Measurements from ENCODE around the gene SIRT3.
"Not testable (repeated sequence)": the region's sequence is repeated elsewhere in the genome, so short reads cannot be mapped to it uniquely, and the experiment has no call there.

The SIRT3 gene

DNA sequence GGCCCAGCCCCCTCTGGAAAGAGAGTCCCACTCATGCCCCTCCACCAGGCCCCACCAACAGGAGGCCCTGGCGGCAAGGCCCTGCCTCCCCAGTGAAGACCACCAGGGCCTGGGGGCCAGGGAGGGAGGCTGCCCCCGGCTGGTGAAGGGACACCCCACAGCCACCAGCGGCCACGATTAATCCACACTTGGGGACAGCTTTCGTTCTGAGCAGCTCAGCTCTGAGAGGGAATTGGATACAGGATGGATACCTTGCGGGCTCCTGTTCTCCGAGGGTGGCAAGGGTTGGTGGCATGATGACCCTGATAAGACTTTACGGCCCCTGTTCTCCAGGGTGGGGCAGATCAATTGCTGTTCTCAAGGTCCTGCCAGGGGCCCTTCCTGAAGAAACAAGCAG, 35.2 kb upstream of the SIRT3 start:
- no peak for DNase-seq
- no peak overlapping the region for H3K4me2 ChIP-seq (ENCODE audit: low read depth, low read length)
- no peaks in the 10 kb centered on the region for H4K20me1 ChIP-seq (ENCODE audit: insufficient read depth, low read length)
- no peaks in the 10 kb centered on the region for H3K9me2 ChIP-seq (replicated peaks; ENCODE audit: insufficient read depth, low read length)
- peaks cover 12% of the 10 kb centered on the region for H3K4me1 ChIP-seq (ENCODE audit: low read length)
- no peak overlapping the region for H2AFZ ChIP-seq (ENCODE audit: low read length)
- no peaks in the 10 kb centered on the region for H3K27me3 ChIP-seq (replicated peaks; ENCODE audit: insufficient read depth, low read length)
- no peak overlapping the region for H3K27ac ChIP-seq (ENCODE audit: low read length)
- no peak for TF ChIP-seq EZH2phosphoT487 (IDR thresholded peaks at IDR 0.05; ENCODE audit: low read length)
- TF ChIP-seq, protein P1, sequence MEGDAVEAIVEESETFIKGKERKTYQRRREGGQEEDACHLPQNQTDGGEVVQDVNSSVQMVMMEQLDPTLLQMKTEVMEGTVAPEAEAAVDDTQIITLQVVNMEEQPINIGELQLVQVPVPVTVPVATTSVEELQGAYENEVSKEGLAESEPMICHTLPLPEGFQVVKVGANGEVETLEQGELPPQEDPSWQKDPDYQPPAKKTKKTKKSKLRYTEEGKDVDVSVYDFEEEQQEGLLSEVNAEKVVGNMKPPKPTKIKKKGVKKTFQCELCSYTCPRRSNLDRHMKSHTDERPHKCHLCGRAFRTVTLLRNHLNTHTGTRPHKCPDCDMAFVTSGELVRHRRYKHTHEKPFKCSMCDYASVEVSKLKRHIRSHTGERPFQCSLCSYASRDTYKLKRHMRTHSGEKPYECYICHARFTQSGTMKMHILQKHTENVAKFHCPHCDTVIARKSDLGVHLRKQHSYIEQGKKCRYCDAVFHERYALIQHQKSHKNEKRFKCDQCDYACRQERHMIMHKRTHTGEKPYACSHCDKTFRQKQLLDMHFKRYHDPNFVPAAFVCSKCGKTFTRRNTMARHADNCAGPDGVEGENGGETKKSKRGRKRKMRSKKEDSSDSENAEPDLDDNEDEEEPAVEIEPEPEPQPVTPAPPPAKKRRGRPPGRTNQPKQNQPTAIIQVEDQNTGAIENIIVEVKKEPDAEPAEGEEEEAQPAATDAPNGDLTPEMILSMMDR (IDR thresholded peaks at IDR 0.05; ENCODE audit: low read length) = no peak
- no peak for TF ChIP-seq EZH2 (optimal IDR thresholded peaks at IDR 0.05; ENCODE audit: low read depth, low read length)
- H3K36me3 ChIP-seq (replicated peaks; ENCODE audit: insufficient read depth, low read length) = no peaks in the 10 kb centered on the region
- peaks cover 33% of the 10 kb centered on the region for H3F3A ChIP-seq (ENCODE audit: insufficient read depth, low read length)
- H3K9me3 ChIP-seq (replicated peaks; ENCODE audit: insufficient read depth, low read length) = no peaks in the 10 kb centered on the region
- H3K9ac ChIP-seq (ENCODE audit: low read length) = no peak overlapping the region
- H3K79me2 ChIP-seq (ENCODE audit: low read length) = peaks cover 6% of the 10 kb centered on the region; the same call in 1 of the 2 replicates
- H3K4me3 ChIP-seq (ENCODE audit: low read length) = no peak overlapping the region

DNA sequence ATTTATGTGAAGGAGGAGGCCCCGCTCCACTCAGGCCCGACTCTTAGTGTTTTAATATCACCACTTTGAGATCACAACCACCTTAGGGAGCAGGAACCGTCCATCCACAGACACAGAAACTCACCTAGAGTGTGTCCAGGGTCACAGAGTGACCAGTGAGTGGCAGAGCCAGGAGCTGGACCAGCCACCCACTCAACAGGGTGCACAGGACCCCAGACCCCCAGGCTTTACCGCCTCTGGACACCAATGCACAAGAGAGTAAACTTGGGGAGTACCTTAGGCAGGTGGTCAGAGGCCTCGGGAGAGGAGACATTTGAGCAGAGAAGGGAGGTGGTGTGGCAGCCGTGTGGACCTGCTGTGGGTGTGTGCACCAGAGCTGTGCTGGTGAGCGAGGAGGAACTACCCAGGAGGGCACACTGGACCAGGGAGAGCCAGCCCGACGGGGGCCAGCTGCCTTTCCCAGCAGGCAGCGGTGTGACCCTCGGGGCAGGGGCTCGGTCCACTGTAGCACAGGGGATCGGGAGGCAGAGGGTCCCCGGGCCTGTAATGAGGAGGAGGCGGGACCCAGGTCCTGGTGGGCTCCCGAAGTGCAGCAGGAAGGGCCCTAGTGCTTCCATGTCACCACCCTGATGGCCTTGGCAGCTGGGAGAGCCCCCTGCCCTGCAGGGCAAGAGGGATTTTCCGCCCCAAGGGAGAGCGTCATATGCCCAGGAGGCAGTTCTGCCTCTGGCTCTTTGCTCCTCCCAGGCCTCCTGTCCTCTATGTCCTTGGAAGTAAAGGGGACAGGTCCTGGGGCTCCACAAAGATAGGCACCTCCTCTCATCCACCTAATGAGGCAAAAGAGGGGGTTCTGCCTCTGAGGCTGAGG, 34.5 kb upstream of the SIRT3 start:
- Histone ChIP-seq H3K27ac (ENCODE audit: low read length) (peak overlapping the region; percentile 97; the same call in 1 of the 2 replicates), H3K4me1 (ENCODE audit: low read length) (peaks cover 12% of the 10 kb centered on the region), H3K4me2 (ENCODE audit: low read depth, low read length) (peak overlapping the region; percentile 88; the same call in 1 of the 2 replicates), H3K79me2 (ENCODE audit: low read length) (peaks cover 6% of the 10 kb centered on the region; the same call in 1 of the 2 replicates), H4K20me1 (ENCODE audit: insufficient read depth, low read length) (no peaks in the 10 kb centered on the region), H3K9ac (ENCODE audit: low read length) (no peak overlapping the region), H3K9me3 (replicated peaks; ENCODE audit: insufficient read depth, low read length) (no peaks in the 10 kb centered on the region), H3K27me3 (replicated peaks; ENCODE audit: insufficient read depth, low read length) (no peaks in the 10 kb centered on the region), H3K36me3 (replicated peaks; ENCODE audit: insufficient read depth, low read length) (no peaks in the 10 kb centered on the region), H3F3A (ENCODE audit: insufficient read depth, low read length) (peaks cover 33% of the 10 kb centered on the region), H3K4me3 (ENCODE audit: low read length) (no peak overlapping the region), H3K9me2 (replicated peaks; ENCODE audit: insufficient read depth, low read length) (no peaks in the 10 kb centered on the region), H2AFZ (ENCODE audit: low read length) (no peak overlapping the region)
- TF ChIP-seq, protein P1 (IDR thresholded peaks at IDR 0.05; ENCODE audit: low read length) = no peak
- TF ChIP-seq EZH2 (optimal IDR thresholded peaks at IDR 0.05; ENCODE audit: low read depth, low read length) (no peak), EZH2phosphoT487 (IDR thresholded peaks at IDR 0.05; ENCODE audit: low read length) (no peak)
- no peak for DNase-seq

DNA sequence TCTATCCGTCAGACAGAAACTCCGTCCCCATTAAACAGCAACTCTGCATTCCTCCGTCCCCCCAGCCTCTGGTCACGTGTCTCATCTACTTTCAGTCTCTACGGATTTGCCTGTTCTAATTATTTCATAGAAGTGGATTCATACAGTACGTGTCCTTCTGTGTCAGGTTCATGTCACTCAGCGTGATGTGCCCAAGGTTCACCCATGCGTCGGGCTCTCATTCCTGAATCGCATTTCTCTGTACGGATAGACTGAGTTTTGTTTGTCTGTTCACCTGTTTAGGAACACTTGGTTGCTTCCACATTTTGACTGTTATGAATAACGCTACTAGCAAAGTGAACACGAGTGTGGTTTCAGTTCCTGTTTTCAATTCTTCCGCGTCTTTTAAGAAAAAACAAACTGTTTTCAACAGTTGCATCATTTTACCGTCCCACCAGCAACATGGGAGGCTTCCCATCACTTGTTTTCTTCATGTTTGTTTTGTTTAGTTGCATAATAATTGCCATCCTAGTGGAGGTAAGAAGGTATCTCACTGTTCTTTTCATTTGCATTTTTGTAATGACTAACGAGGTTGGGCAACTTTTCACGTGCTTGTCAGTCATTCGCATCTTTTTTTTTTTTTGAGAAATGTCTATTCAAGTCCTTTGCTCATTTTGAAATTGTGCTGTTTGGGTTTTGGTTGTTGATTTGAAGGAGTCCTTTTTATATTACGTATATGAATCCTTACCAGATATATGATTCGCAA, 33.2 kb upstream of the SIRT3 start:
- Histone ChIP-seq H3F3A (ENCODE audit: insufficient read depth, low read length) (peaks cover 33% of the 10 kb centered on the region), H3K79me2 (ENCODE audit: low read length) (peaks cover 6% of the 10 kb centered on the region; the same call in 1 of the 2 replicates), H3K9me3 (replicated peaks; ENCODE audit: insufficient read depth, low read length) (no peaks in the 10 kb centered on the region), H4K20me1 (ENCODE audit: insufficient read depth, low read length) (no peaks in the 10 kb centered on the region), H3K27ac (ENCODE audit: low read length) (peak overlapping the region; percentile 97), H3K9me2 (replicated peaks; ENCODE audit: insufficient read depth, low read length) (no peaks in the 10 kb centered on the region), H3K4me2 (ENCODE audit: low read depth, low read length) (peak overlapping the region; percentile 88), H3K4me1 (ENCODE audit: low read length) (peaks cover 12% of the 10 kb centered on the region), H3K27me3 (replicated peaks; ENCODE audit: insufficient read depth, low read length) (no peaks in the 10 kb centered on the region), H2AFZ (ENCODE audit: low read length) (no peak overlapping the region), H3K4me3 (ENCODE audit: low read length) (peak overlapping the region; percentile 61), H3K36me3 (replicated peaks; ENCODE audit: insufficient read depth, low read length) (no peaks in the 10 kb centered on the region), H3K9ac (ENCODE audit: low read length) (peak overlapping the region; percentile 88)
- TF ChIP-seq EZH2phosphoT487 (IDR thresholded peaks at IDR 0.05; ENCODE audit: low read length) = no peak
- TF ChIP-seq, protein P1 (IDR thresholded peaks at IDR 0.05; ENCODE audit: low read length) = peak; percentile 30
- DNase-seq = peak; percentile 90

DNA sequence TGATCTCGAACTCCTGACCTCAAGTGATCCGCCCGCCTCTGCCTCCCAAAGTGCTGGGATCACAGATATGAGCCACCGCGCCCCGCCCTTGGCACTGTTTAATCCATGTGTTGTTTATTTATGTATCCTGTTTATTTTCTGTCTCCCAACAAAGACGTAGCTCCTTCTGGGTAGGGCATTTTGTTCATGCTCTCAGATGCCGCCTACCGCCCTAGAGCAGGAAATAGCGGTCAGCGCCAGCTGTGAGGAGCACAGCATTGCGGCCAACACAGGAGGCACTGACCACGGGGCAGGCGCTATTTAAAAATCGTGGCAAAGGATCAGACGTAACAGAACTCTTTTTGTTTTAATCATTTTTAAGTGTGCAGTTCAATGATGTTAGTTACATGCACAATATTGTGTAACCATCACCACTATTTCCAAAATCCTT, 32.6 kb upstream of the SIRT3 start:
- H3K9me2 ChIP-seq (replicated peaks; ENCODE audit: insufficient read depth, low read length); H2AFZ ChIP-seq (ENCODE audit: low read length); H3K9me3 ChIP-seq (replicated peaks; ENCODE audit: insufficient read depth, low read length); H3K79me2 ChIP-seq (ENCODE audit: low read length); H4K20me1 ChIP-seq (ENCODE audit: insufficient read depth, low read length); H3K36me3 ChIP-seq (replicated peaks; ENCODE audit: insufficient read depth, low read length); H3K27me3 ChIP-seq (replicated peaks; ENCODE audit: insufficient read depth, low read length): not testable (repeated sequence)
- peak overlapping the region; percentile 61 for H3K4me3 ChIP-seq (ENCODE audit: low read length)
- DNase-seq = peak; percentile 94
- H3F3A ChIP-seq (ENCODE audit: insufficient read depth, low read length) = peaks cover 33% of the 10 kb centered on the region
- peak overlapping the region; percentile 97 for H3K27ac ChIP-seq (ENCODE audit: low read length)
- H3K9ac ChIP-seq (ENCODE audit: low read length) = peak overlapping the region; percentile 88
- peak overlapping the region; percentile 88; the same call in 1 of the 2 replicates for H3K4me2 ChIP-seq (ENCODE audit: low read depth, low read length)
- peaks cover 12% of the 10 kb centered on the region for H3K4me1 ChIP-seq (ENCODE audit: low read length)
